ENCODE measurements around the gene GTF2IRD1. TPM values are rescaled to one million over a fixed set of nuclear protein-coding genes. Genes with fewer than 3 reads are reported as not detected.

GTF2IRD1 gene
- polyA plus RNA-seq, 3 donors, result not detected

DNA sequence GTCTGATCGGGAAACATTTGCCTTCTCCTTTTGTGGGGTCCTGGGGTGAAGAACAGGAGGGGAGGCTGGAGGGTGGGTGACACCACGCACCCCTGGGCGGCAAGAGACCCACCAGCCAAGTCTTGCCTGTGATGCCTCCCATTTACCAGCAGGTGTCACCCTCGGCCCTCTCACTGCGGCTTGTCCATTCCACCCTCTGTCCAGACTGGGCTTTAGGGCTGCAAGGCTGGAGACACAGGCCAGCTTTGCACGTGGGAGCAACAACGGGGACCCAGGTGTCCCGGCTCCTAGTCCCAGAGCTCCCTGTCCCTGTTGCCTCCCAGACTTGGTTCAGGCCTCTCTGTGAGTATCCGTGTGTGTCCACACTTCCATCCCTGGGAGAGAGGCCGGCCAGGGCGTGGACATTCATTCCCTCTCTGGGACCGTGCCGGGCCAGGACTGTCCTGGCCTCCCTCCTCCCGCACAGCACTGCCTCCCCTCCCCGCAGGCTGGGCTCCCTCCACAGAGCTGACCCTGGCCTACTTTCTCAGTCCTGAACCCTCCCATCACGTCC lies 36.2 kb upstream of the GTF2IRD1 start:
- H3K4me2 ChIP-seq (replicated peaks; ENCODE audit: extremely low read depth, low read length, poor library complexity, severe bottlenecking), result no peak overlapping the region
- 44% methylated on average over 12 of the region's 16 CpGs for WGBS (ENCODE audit: insufficient coverage)

DNA sequence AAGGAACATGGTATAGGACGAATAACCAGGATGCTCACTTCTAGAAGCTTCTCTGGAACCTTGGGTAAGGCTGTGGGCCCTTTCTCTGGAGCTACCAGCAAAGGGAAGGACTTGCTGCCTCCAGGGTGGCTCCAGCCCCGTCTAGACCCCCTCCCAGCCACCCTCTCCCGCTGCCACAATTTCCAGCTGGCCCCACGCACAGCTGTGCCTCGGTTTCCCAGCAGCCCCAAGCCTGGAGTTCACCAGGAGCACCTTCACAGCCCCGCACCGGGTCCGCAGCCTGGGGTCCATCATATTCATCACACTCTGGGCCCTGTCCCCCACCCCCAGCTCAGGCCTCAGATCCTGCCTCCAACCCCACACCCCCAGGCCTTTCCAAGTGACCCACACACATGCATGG lies 35.6 kb upstream of the GTF2IRD1 start:
- Histone ChIP-seq H3K9ac (ENCODE audit: insufficient read depth, low read length, poor library complexity, severe bottlenecking) (no peak overlapping the region), H3K36me3 (replicated peaks in 1 of 2; ENCODE audit: control insufficient read depth in 1 of 2, insufficient read depth in 2 of 2, low read length in 2 of 2) (no peaks in the 10 kb centered on the region), H3K9me3 (replicated peaks in 1 of 2; ENCODE audit: control insufficient read depth in 1 of 2, insufficient read depth in 1 of 2, low read length in 2 of 2) (no peaks in the 10 kb centered on the region), H3K79me2 (ENCODE audit: insufficient read depth, low read length) (no peaks in the 10 kb centered on the region), H3K4me1 (ENCODE audit: control insufficient read depth in 1 of 2, insufficient read depth in 2 of 2, low read length in 2 of 2) (no peaks in the 10 kb centered on the region), H2AFZ (ENCODE audit: insufficient read depth, low read depth, low read length, poor library complexity, severe bottlenecking) (no peak overlapping the region), H4K20me1 (ENCODE audit: insufficient read depth, low read length) (no peaks in the 10 kb centered on the region), H3K27me3 (ENCODE audit: control insufficient read depth in 2 of 2, insufficient read depth in 2 of 2, low read length in 2 of 2) (no peaks in the 10 kb centered on the region), H3K4me3 (replicated peaks in 1 of 3; ENCODE audit: low read depth in 2 of 3, low read length in 3 of 3) (no peak overlapping the region), H3K4me2 (replicated peaks; ENCODE audit: extremely low read depth, low read length, poor library complexity, severe bottlenecking) (no peak overlapping the region), H3K27ac (ENCODE audit: low read depth in 1 of 2, low read length in 2 of 2) (no peak overlapping the region)
- H3K27me3 Mint-ChIP-seq (ENCODE audit: low read depth in 3 of 3), result peaks cover 6 to 8% (median 6%) of the 10 kb centered on the region in 3 donors
- no peak overlapping the region for H3K4me3 Mint-ChIP-seq
- TF ChIP-seq, protein P1, sequence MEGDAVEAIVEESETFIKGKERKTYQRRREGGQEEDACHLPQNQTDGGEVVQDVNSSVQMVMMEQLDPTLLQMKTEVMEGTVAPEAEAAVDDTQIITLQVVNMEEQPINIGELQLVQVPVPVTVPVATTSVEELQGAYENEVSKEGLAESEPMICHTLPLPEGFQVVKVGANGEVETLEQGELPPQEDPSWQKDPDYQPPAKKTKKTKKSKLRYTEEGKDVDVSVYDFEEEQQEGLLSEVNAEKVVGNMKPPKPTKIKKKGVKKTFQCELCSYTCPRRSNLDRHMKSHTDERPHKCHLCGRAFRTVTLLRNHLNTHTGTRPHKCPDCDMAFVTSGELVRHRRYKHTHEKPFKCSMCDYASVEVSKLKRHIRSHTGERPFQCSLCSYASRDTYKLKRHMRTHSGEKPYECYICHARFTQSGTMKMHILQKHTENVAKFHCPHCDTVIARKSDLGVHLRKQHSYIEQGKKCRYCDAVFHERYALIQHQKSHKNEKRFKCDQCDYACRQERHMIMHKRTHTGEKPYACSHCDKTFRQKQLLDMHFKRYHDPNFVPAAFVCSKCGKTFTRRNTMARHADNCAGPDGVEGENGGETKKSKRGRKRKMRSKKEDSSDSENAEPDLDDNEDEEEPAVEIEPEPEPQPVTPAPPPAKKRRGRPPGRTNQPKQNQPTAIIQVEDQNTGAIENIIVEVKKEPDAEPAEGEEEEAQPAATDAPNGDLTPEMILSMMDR (IDR thresholded peaks at IDR 0.05), result no peak
- no peaks in the 10 kb centered on the region for H3K36me3 Mint-ChIP-seq
- 86% methylated on average over 8 of the region's 8 CpGs for WGBS (ENCODE audit: insufficient coverage)
- intact Hi-C loops (cut with micrococcal nuclease), result loop anchor here in 1 of 2 donors (10.0 kb wide), 2 partner anchors 257 to 627 kb away; no protein-coding TSS in a partner anchor
- H3K4me1 Mint-ChIP-seq, result peaks cover 3% of the 10 kb centered on the region
- peaks cover 0 to 2% (median 0%) of the 10 kb centered on the region in 7 donors for H3K9me3 Mint-ChIP-seq
- H3K27ac Mint-ChIP-seq, result peak overlapping the region in 1 of 7 donors; percentile 5
- DNase-seq, result no peak

More for the DNA sequence above, 36.2 kb upstream of the GTF2IRD1 start:
- Histone ChIP-seq H3K4me3 (replicated peaks in 1 of 3; ENCODE audit: low read depth in 2 of 3, low read length in 3 of 3) (no peak overlapping the region), H3K27ac (ENCODE audit: low read depth in 1 of 2, low read length in 2 of 2) (no peak overlapping the region), H3K9ac (ENCODE audit: insufficient read depth, low read length, poor library complexity, severe bottlenecking) (no peak overlapping the region), H2AFZ (ENCODE audit: insufficient read depth, low read depth, low read length, poor library complexity, severe bottlenecking) (no peak overlapping the region), H4K20me1 (ENCODE audit: insufficient read depth, low read length) (no peaks in the 10 kb centered on the region), H3K27me3 (ENCODE audit: control insufficient read depth in 2 of 2, insufficient read depth in 2 of 2, low read length in 2 of 2) (no peaks in the 10 kb centered on the region), H3K36me3 (replicated peaks in 1 of 2; ENCODE audit: control insufficient read depth in 1 of 2, insufficient read depth in 2 of 2, low read length in 2 of 2) (no peaks in the 10 kb centered on the region), H3K79me2 (ENCODE audit: insufficient read depth, low read length) (no peaks in the 10 kb centered on the region), H3K4me1 (ENCODE audit: control insufficient read depth in 1 of 2, insufficient read depth in 2 of 2, low read length in 2 of 2) (no peaks in the 10 kb centered on the region), H3K9me3 (replicated peaks in 1 of 2; ENCODE audit: control insufficient read depth in 1 of 2, insufficient read depth in 1 of 2, low read length in 2 of 2) (no peaks in the 10 kb centered on the region)
- H3K4me1 Mint-ChIP-seq, result peaks cover 3% of the 10 kb centered on the region
- peak; percentile 35 to 60 (median 60) for DNase-seq
- peaks cover 4 to 8% (median 6%) of the 10 kb centered on the region in 3 donors for H3K27me3 Mint-ChIP-seq (ENCODE audit: low read depth in 3 of 3)
- H3K27ac Mint-ChIP-seq, result peak overlapping the region in 1 of 7 donors; percentile 53
- H3K4me3 Mint-ChIP-seq, result no peak overlapping the region
- TF ChIP-seq, protein P1 (IDR thresholded peaks at IDR 0.05), result peak; percentile 96
- H3K36me3 Mint-ChIP-seq, result no peaks in the 10 kb centered on the region
- intact Hi-C loops (cut with micrococcal nuclease), result loop anchor here (1.0 to 10.0 kb wide), 3 partner anchors 149 to 627 kb away; no protein-coding TSS in a partner anchor
- peaks cover 0 to 2% (median 0%) of the 10 kb centered on the region in 7 donors for H3K9me3 Mint-ChIP-seq

Data from CD14-positive monocyte (primary cell).